GM12864 (cell line): ENCODE measurements around the gene CHMP1B.

Source experiments
- DNase-seq: peaks from one replicate; pipeline ENCODE4 v3.0.0-alpha.2; 2011; ENCODE audit warnings: low read depth
- H3K4me3 ChIP-seq: 2 replicates; pipeline ENCODE4 v1.5.1; 2011; ENCODE audit warnings: mild to moderate bottlenecking, low read depth, low read length, control low read depth
- TF ChIP-seq, protein P1 (sequence below): IDR thresholded peaks from 2 replicates; pipeline ENCODE4 v1.5.1; 2011; ENCODE audit warnings: low read depth, mild to moderate bottlenecking, moderate library complexity, low read length, control low read depth, inconsistent platforms; ENCODE audit errors: missing control alignments

The CHMP1B gene

DNA sequence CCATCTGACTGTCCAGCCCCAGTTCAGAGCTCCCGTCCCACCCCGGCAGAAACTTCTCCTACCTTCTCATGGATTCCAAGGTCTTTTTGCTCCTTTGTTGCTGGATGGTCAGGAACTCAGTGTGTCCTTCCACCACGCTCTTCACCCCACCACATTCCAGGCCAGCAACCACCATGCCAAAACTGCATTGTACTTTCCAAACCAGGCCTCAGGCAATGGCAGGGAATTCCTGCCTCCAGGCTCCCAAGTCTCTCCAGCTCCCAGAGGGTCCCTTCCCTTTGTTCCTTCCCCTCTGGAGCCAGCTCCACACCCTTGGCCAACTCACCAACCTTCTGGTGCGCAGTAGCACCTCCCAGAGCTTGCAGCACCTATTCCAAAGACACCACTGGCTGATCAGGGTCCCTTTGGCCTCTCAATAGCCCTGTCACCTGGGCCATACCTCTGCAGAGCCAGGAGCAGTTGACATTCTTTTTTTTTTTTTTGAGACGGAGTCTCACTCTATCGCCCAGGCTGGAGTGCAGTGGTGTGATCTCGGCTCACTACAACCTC is 8.1 kb downstream of the CHMP1B start:
- no peak overlapping the region for H3K4me3 ChIP-seq
- TF ChIP-seq, protein P1, sequence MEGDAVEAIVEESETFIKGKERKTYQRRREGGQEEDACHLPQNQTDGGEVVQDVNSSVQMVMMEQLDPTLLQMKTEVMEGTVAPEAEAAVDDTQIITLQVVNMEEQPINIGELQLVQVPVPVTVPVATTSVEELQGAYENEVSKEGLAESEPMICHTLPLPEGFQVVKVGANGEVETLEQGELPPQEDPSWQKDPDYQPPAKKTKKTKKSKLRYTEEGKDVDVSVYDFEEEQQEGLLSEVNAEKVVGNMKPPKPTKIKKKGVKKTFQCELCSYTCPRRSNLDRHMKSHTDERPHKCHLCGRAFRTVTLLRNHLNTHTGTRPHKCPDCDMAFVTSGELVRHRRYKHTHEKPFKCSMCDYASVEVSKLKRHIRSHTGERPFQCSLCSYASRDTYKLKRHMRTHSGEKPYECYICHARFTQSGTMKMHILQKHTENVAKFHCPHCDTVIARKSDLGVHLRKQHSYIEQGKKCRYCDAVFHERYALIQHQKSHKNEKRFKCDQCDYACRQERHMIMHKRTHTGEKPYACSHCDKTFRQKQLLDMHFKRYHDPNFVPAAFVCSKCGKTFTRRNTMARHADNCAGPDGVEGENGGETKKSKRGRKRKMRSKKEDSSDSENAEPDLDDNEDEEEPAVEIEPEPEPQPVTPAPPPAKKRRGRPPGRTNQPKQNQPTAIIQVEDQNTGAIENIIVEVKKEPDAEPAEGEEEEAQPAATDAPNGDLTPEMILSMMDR: no peak
- no peak for DNase-seq

GRCh38 chr18:11859903-11860407 is 8.7 kb downstream of the CHMP1B start:
- TF ChIP-seq, protein P1: no peak
- H3K4me3 ChIP-seq: no peak overlapping the region
- DNase-seq: no peak

GRCh38 chr18:11860594-11861450 is 9.6 kb downstream of the CHMP1B start:
- H3K4me3 ChIP-seq: no peak overlapping the region
- no peak for DNase-seq
- TF ChIP-seq, protein P1: no peak

DNA sequence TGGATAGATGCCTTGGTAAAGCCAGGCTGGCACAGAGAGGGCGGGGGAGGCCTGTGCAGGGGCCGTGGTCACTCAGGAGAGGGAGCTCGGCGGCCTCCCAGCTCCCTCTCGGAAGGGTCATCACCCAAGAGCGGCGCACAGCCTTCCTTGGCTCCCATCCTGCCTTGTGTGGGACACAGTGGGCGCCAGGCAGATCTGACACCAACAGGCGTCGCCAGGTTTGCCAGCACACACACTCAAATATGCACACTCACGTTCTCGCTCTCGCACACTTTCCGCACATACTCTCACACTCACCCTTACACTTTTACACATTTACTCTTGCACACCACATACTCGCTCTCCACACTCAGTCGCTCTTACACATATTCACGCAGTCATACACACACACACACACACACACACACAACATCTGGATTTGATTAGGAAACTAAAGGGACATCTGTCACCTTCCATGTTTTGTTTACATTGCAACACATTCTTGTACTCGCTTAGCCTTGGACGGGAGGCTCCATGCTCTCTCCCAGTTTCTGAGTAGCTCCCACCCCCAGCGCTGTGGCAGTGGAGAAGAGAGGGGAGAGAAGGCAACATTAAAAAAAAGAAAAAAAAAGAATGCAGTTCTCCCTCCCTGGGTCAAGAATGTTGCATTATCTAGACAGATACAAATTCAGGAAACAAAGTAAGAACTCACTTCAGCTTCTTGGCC is 10.5 kb downstream of the CHMP1B start:
- no peak overlapping the region for H3K4me3 ChIP-seq
- TF ChIP-seq, protein P1: no peak
- no peak for DNase-seq

- TF ChIP-seq, protein P1: no peak
- DNase-seq: no peak
- H3K4me3 ChIP-seq: no peak overlapping the region
Observed at GRCh38 chr18:11862468-11863137, 11.4 kb downstream of the CHMP1B start.

GRCh38 chr18:11864471-11864870 is 13.3 kb downstream of the CHMP1B start:
- DNase-seq: no peak
- TF ChIP-seq, protein P1: no peak
- H3K4me3 ChIP-seq: no peak overlapping the region
